GM23338 (cell line): Measurements from ENCODE around the gene CHRNA7.

Experiments
- CREB1 ChIP-seq: fragments of 250-450 bp; sonication (Bioruptor Pico); IDR thresholded peaks from 2 replicates; pipeline ENCODE4 v1.5.0; 2020; ENCODE audit warnings: low read depth, mild to moderate bottlenecking, moderate library complexity
- CTCF ChIP-seq, 2 experiments: fragments of 200-600 bp in 1 of 2; sonication (generic) in 1 of 2; conservative IDR thresholded peaks; 2 replicates each; pipeline versions ENCODE4 v1.5.1 to v1.6.1; 2016 to 2017; ENCODE audit warnings: antibody characterized with exemption in 2 of 2, low read depth in 2 of 2, mild to moderate bottlenecking in 2 of 2, moderate library complexity in 1 of 2
- ETS1 ChIP-seq: IDR thresholded peaks from 2 replicates; pipeline ENCODE4 v1.6.1; 2016; ENCODE audit warnings: antibody characterized with exemption
- EZH2 ChIP-seq: fragments of 200-600 bp; sonication (generic); IDR thresholded peaks from one replicate; pipeline ENCODE4 v1.8.0; 2017; ENCODE audit warnings: antibody characterized with exemption, mild to moderate bottlenecking, low read depth; ENCODE audit not compliant: unreplicated experiment
- EZH2phosphoT487 ChIP-seq: fragments of 200-600 bp; sonication (generic); IDR thresholded peaks from one replicate; pipeline ENCODE4 v1.8.1; 2018; ENCODE audit warnings: antibody characterized with exemption; ENCODE audit not compliant: unreplicated experiment
- JUNB ChIP-seq: IDR thresholded peaks from one replicate; pipeline ENCODE4 v1.6.1; 2016; ENCODE audit warnings: antibody characterized with exemption; ENCODE audit not compliant: unreplicated experiment
- NANOG ChIP-seq: IDR thresholded peaks from 2 replicates; pipeline ENCODE4 v1.6.1; 2016; ENCODE audit warnings: antibody characterized with exemption, borderline replicate concordance
- POLR2AphosphoS5 ChIP-seq: IDR thresholded peaks from 2 replicates; pipeline ENCODE4 v1.6.1; 2016; ENCODE audit warnings: antibody characterized with exemption, low read depth
- REST ChIP-seq: IDR thresholded peaks from one replicate; pipeline ENCODE4 v1.6.1; 2018; ENCODE audit warnings: antibody characterized with exemption; ENCODE audit not compliant: unreplicated experiment
- STAT1 ChIP-seq: IDR thresholded peaks from one replicate; pipeline ENCODE4 v1.6.1; 2016; ENCODE audit warnings: antibody characterized with exemption; ENCODE audit not compliant: unreplicated experiment
- ZNF114 ChIP-seq: fragments of 250-450 bp; sonication (Bioruptor Pico); IDR thresholded peaks from 2 replicates; pipeline ENCODE4 v1.5.0; 2020; ENCODE audit warnings: mild to moderate bottlenecking, moderate library complexity
- ZNF331 ChIP-seq: fragments of 250-450 bp; sonication (Bioruptor Pico); IDR thresholded peaks from 2 replicates; pipeline ENCODE4 v1.5.0; 2020; ENCODE audit warnings: low read depth, mild to moderate bottlenecking, moderate library complexity
- ZNF462 ChIP-seq: fragments of 250-450 bp; sonication (Bioruptor Pico); IDR thresholded peaks from 2 replicates; pipeline ENCODE4 v1.5.0; 2020; ENCODE audit warnings: mild to moderate bottlenecking, moderate library complexity

- TF ChIP-seq POLR2AphosphoS5 (no peak), REST (no peak), CTCF (conservative IDR thresholded peaks at IDR 0.05; ENCODE audit: low read depth in 2 of 2) (no peak), NANOG (no peak), EZH2 (no peak), STAT1 (no peak), EZH2phosphoT487 (no peak), JUNB (no peak), ZNF331 (CRISPR knock-in tag) (no peak), CREB1 (CRISPR knock-in tag) (no peak), ZNF114 (no peak), ETS1 (no peak), ZNF462 (CRISPR knock-in tag) (no peak)
These were observed 104.5 kb downstream of the CHRNA7 start for GRCh38 chr15:32134842-32135241.
